ENCODE measurements around the gene DNAAF3.
A peak's percentile ranks its signal among the peaks of the same experiment; 100 is the strongest.

The DNAAF3 gene

GRCh38 chr19:55132453-55133129, 33.8 kb downstream of the DNAAF3 start:
- no peak for DNase-seq
- intact Hi-C loops (cut with DNase I): no loop called here

- no peak for DNase-seq
- intact Hi-C loops (cut with DNase I): no loop called here
These were observed 35.0 kb downstream of the DNAAF3 start for GRCh38 chr19:55131421-55131820.

GRCh38 chr19:55119053-55119452, 47.4 kb downstream of the DNAAF3 start:
- intact Hi-C loops (cut with DNase I): no loop called here
- DNase-seq: no peak

DNA sequence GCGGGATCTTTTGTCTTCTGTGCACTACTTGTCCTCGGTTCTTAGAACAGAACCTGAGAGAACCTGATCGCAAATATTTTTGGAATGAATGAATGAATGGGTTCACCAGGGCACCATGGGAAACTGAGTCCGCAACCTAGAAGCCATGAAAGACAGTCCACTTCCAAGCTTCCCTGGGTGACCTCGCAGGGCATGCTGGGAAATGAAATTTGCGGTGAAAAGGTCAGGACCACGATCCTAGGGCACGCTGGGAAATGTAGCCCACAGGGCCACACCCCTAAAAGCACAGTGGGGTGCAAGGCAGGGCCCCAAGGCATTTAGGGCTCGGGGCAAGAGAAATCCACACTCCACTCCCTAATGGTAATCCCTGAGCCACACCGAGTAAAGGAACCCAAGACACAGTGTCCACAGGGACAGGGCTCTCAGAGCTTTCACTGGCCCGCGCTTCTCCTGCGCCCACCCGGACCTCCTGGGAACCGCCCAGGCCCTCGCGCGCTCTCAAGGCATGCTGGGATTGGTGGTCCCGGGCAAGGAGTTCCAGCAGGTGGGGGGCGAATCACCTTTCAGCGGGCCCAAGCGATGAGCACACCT, 47.9 kb downstream of the DNAAF3 start:
- intact Hi-C loops (cut with DNase I): no loop called here

GRCh38 chr19:55117663-55118391, 48.6 kb downstream of the DNAAF3 start:
- peak; percentile 98 to 100 (median 99) for DNase-seq
- intact Hi-C loops (cut with DNase I): no loop called here

More for the DNA sequence above, 47.9 kb downstream of the DNAAF3 start:
- peak; percentile 71 to 93 (median 82) for DNase-seq

DNA sequence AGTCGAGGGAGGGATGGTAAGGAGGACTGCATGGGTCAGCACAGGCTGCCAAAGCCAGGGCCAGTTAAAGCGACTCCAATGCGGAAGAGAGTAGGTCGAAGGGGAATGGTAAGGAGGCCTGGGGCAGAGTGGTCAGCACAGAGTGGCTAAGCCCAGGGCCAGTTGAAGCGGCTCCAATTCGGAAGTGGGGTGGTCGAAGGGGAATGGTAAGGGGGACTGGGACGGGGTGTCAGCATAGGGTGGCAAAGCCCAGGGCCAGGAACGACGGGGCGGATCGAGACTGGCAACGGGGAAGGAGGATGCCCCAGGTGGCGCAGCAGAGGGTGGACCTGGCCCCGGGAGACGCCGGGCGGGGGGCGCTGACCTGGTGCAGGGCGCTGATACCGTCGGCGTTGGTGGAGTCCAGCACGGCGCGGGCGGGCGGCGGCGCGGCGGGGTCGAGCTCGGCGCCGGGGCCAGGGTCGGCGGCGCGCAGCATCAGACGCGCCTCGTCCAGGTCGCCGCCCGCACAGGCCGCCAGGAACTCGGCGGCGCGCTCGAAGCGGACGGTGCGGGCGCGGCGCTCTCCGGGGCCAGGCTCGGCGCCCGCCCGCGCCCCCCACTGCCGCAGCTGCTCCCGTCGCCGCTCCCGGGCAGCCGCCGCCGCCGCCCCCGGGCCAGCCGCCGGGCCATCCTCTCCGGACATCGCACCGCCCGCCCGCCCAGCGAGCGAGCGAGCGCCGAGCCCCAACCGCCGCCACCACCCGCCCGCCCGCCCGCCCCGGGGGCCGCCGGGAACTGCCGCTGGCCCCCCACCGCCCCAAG, 49.4 kb downstream of the DNAAF3 start, which contains the start of gene PPP1R12C:
Gene PPP1R12C (minus strand): TSS at position 779 of the 804 bp plus-strand sequence. CDS start 94 bp downstream, at position 685.
- intact Hi-C loops (cut with DNase I): no loop called here
- DNase-seq: peak in 8 of 42 donors; percentile 15 to 46 (median 30)

- DNase-seq: peak; percentile 65 to 90 (median 82)
- intact Hi-C loops (cut with DNase I): no loop called here
These were observed 50.1 kb downstream of the DNAAF3 start for GRCh38 chr19:55116232-55116858.

GRCh38 chr19:55115446-55116065, 50.9 kb downstream of the DNAAF3 start:
- intact Hi-C loops (cut with DNase I): no loop called here
- no peak for DNase-seq

- DNase-seq: no peak
- intact Hi-C loops (cut with DNase I): no loop called here
These were observed 51.8 kb downstream of the DNAAF3 start for GRCh38 chr19:55114566-55115145.

DNA sequence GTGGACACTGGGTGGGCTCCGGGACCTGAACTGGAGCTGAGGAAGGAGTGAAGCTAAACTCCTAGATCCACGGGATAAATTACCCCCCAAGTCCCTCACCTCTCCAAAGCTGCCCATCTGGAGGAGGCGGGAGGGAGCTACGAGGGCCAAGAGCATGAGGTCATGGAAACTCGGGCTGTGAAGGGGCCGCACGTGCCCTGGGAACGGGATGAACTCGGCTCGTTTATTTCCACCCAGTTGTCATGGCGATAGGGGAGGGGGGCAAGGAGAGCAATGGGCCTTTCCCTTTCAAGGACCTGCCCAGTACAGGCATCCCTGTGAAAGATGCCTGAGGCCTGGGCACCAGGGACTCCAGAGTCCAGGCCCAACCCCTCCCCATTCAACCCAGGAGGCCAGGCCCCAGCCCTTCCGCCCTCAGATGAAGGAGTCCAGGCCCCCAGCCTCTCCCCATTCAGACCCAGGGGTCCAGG, 52.8 kb downstream of the DNAAF3 start:
- DNase-seq: peak in 40 of 42 donors; percentile 21 to 83 (median 56)
- intact Hi-C loops (cut with DNase I): no loop called here

DNA sequence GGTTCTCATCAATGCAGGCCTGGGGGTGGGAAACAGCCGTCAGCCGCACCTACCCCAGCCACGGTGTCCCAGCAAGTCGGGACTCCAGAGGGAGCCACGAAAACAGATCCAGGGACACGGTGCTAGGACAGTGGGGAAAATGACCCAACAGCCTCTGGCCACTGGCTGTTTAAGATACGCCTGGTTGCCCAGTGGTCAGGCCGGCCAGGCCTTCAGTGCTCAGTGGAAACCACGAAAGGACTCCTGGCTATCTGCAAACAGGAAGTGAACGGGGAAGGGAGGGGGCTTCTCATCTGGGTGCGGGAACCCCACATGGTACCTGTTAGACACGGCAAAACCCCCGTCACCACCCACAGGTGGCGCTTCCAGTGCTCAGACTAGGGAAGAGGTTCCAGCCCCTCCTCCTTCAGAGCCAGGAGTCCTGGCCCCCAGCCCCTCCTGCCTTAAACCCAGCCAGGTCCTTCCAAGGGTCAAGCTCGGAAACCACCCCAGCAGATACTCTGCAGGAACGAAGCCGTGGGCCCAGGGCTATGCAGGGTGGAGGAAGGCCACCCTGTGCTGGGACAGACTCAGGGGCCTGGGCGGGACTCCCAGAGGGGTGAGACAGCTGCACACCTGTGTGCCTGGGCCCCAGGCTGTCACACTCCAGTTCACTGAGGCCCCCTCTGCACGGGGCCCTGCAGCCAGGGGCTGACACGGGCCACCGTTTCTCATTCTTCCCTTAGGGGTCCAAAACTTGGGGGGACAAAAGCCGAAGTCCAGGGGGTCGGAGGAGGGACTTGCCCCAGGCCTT, 53.4 kb downstream of the DNAAF3 start:
- intact Hi-C loops (cut with DNase I): no loop called here

GRCh38 chr19:55112246-55112776, 54.1 kb downstream of the DNAAF3 start:
- intact Hi-C loops (cut with DNase I): no loop called here
- DNase-seq: no peak

More for the DNA sequence above, 53.4 kb downstream of the DNAAF3 start:
- DNase-seq: peak in 15 of 42 donors; percentile 16 to 71 (median 37)

- intact Hi-C loops (cut with DNase I): no loop called here
- no peak for DNase-seq
These were observed 55.1 kb downstream of the DNAAF3 start for GRCh38 chr19:55111238-55111831.

- intact Hi-C loops (cut with DNase I): no loop called here
- no peak for DNase-seq
These were observed 56.7 kb downstream of the DNAAF3 start for GRCh38 chr19:55109527-55110291.
